SIG-M5 treated with dmso at 0.1 percent for 504 hours (cell line): ENCODE data around the gene MIAT.
"Not testable (repeated sequence)": the region's sequence is repeated elsewhere in the genome, so short reads cannot be mapped to it uniquely, and the experiment has no call there.

ENCODE experiments used
- DNase-seq: peaks from one replicate; lab custom pipeline; 2025; ENCODE audit not compliant: unreplicated experiment; lab: John Stamatoyannopoulos, UW

The MIAT gene

GRCh38 chr22:26691377-26691716, 34.0 kb downstream of the MIAT start:
- DNase-seq, result no peak

GRCh38 chr22:26692215-26692614, 34.8 kb downstream of the MIAT start:
- DNase-seq, result no peak

- DNase-seq, result no peak
Measured at GRCh38 chr22:26697151-26697550, 39.8 kb downstream of the MIAT start.

- DNase-seq, result no peak
Measured at GRCh38 chr22:26700462-26700861, 43.1 kb downstream of the MIAT start.

- DNase-seq, result no peak
Measured at GRCh38 chr22:26700886-26701285, 43.5 kb downstream of the MIAT start.

- DNase-seq, result no peak
Measured at GRCh38 chr22:26701323-26701722, 43.9 kb downstream of the MIAT start.

- DNase-seq, result no peak
Measured at GRCh38 chr22:26702906-26703830, 45.8 kb downstream of the MIAT start.

GRCh38 chr22:26705379-26705778, 48.0 kb downstream of the MIAT start:
- not testable (repeated sequence) for DNase-seq

GRCh38 chr22:26707090-26707489, 49.7 kb downstream of the MIAT start:
- DNase-seq, result no peak

GRCh38 chr22:26707581-26707980, 50.2 kb downstream of the MIAT start:
- no peak for DNase-seq

GRCh38 chr22:26708256-26709009, 51.0 kb downstream of the MIAT start:
- DNase-seq, result no peak

- no peak for DNase-seq
Measured at GRCh38 chr22:26709617-26710390, 52.4 kb downstream of the MIAT start.

- DNase-seq, result no peak
Measured at GRCh38 chr22:26711205-26711963, 54.0 kb downstream of the MIAT start.

GRCh38 chr22:26712158-26712557, 54.8 kb downstream of the MIAT start:
- DNase-seq, result no peak

GRCh38 chr22:26713823-26714449, 56.5 kb downstream of the MIAT start:
- DNase-seq, result no peak

- no peak for DNase-seq
Measured at GRCh38 chr22:26714971-26715370, 57.6 kb downstream of the MIAT start.

- no peak for DNase-seq
Measured at GRCh38 chr22:26715392-26715936, 58.1 kb downstream of the MIAT start.

GRCh38 chr22:26718488-26718887, 61.1 kb downstream of the MIAT start:
- no peak for DNase-seq

- no peak for DNase-seq
Measured at GRCh38 chr22:26718905-26719304, 61.5 kb downstream of the MIAT start.

GRCh38 chr22:26722159-26722558, 64.8 kb downstream of the MIAT start:
- DNase-seq, result no peak
